GM20000 (cell line): Measurements from ENCODE around the gene IFT80.

Source experiments
- DNase-seq: peaks from one replicate; pipeline ENCODE4 v3.0.0; 2012; ENCODE audit warnings: low spot score
- TF ChIP-seq, protein P1 (sequence below): IDR thresholded peaks from 2 replicates; pipeline ENCODE4 v1.5.1; 2012; ENCODE audit warnings: mild to moderate bottlenecking, control low read depth; ENCODE audit errors: extremely low read depth, missing control alignments

IFT80 gene

DNA sequence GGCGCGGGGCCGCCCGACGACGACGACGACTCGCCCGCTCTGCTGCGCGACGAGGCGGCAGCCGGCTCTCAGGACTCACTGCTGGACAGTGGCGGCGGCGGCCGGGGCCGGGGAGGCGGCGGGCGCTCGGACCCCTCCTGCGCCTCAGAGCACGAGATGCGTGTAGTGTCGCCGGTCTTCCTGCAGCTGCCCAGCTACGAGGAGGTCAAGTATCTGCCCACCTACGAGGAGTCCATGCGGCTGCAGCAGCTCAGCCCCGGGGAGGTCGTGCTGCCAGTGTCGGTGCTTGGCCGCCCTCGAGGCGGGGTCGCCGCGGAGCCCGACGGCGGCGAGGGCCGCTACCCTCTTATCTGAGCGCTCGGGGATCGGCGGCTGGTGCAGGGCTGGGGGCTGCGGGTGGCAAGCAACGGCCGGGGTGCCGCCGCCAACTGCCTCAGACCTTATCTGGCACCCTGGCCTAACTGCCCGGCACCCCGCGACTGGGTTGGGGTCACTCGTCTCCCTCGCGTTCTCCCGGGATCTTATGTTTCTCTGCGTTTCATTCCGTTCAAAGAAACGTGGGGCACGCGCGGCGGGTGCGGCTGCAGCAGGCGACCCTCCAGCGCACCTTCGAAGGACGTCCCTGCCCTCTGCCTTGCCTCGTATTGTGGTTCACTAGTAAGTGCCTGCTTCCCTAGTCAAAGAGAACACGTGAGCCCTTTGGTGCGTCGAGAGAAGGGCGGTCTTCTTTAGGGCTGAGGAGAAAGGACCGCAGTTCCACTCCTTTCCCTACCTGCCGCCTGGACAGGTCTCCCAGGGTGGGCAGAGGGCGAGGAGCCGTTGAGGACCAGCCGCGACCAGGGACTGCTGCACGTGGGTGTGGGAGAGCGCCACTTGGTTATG is 172.8 kb downstream of the IFT80 start:
- DNase-seq, result peak; percentile 60
- TF ChIP-seq, protein P1, sequence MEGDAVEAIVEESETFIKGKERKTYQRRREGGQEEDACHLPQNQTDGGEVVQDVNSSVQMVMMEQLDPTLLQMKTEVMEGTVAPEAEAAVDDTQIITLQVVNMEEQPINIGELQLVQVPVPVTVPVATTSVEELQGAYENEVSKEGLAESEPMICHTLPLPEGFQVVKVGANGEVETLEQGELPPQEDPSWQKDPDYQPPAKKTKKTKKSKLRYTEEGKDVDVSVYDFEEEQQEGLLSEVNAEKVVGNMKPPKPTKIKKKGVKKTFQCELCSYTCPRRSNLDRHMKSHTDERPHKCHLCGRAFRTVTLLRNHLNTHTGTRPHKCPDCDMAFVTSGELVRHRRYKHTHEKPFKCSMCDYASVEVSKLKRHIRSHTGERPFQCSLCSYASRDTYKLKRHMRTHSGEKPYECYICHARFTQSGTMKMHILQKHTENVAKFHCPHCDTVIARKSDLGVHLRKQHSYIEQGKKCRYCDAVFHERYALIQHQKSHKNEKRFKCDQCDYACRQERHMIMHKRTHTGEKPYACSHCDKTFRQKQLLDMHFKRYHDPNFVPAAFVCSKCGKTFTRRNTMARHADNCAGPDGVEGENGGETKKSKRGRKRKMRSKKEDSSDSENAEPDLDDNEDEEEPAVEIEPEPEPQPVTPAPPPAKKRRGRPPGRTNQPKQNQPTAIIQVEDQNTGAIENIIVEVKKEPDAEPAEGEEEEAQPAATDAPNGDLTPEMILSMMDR, result no peak

GRCh38 chr3:160225176-160226025 is 173.6 kb downstream of the IFT80 start, which contains the start of gene C3orf80:
Gene C3orf80, plus strand, starts transcription at chr3:160225422. Its CDS starts 214 bp downstream, at chr3:160225636.
- TF ChIP-seq, protein P1, result peak; percentile 25

GRCh38 chr3:160224811-160225175 is 174.2 kb downstream of the IFT80 start:
- no peak for DNase-seq
- TF ChIP-seq, protein P1, result no peak

More at GRCh38 chr3:160225176-160226025, 173.6 kb downstream of the IFT80 start, which contains the start of gene C3orf80:
- peak; percentile 80 for DNase-seq

DNA sequence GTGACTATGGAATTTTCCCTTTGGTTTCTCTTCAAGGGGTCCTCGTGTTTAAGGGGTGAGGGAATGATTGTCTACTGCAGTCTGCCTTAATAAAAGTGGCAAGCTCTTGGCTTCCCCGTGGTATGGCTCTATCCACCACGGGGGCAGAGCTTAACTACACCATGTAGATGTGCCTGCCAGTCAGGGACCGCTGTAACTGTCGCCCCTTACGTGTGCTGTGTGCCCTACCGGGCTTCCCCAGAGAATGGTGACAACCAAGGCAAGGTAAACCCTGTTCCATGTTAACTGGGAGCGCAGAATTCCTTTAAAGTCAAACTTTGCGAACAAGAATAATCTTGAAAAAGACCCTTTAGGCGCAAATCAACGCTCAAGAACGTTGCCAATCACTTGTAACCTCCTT is 174.8 kb downstream of the IFT80 start:
- TF ChIP-seq, protein P1, result no peak
- DNase-seq, result peak; percentile 15

DNA sequence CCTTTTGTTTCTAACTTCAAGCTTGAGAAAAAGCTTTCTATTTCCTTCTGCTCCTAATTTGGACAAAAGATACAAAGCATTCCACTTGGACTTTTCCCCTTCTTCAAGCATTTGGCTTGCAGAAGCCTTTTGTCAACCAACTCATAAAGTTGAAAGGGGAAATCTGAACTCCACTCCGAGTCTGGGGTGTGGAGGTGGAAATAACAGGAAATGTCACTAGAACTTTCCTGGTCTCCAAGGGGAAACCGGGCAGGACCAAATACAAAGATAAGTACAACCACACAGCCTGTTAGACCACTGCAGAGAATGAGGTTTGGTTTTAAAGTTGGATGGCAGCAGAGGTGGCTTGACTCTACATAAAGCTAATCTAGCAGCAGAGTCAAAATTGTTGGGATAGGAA is 178.0 kb downstream of the IFT80 start:
- no peak for DNase-seq
- TF ChIP-seq, protein P1, result no peak

DNA sequence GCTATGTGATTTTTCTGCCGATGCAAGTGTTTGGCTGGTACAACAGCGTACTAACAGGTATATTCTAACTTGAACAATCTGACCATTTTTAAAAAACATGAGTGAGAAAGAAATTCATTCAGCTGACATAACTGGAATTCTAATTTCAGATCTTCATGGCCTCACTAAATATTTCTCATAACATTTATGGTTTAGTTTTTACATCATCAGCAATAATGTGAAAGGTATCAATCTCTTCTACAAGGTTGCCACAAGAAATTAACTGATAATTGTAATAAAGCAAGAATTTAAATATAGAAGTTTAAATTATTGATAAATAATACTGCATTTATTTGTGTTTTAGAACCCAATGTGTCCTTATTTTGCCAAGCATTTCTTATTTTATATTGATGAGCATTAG is 179.0 kb downstream of the IFT80 start:
- no peak for DNase-seq
- TF ChIP-seq, protein P1, result no peak

DNA sequence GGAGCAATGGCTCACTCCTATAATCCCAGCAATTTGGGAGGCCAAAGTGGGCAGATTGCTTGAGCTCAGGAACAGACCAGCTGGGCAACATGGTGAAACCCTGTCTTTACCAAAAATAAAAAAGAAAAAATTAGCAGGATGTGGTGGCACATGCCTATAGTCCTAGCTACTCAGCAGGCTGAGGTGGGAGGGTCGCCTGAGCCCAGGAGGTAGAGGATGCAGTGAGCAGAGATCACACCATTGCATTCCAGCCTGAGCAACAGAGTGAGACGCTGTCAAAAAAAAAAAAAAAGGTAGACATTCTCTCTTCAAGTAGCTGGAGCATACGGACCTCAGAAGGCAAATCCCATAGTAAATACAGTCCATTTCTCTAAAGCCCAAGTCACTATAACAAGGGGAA is 180.9 kb downstream of the IFT80 start:
- no peak for DNase-seq
- TF ChIP-seq, protein P1, result no peak
